ENCODE measurements around the gene SPAG5.
"Not testable (repeated sequence)": the region's sequence is repeated elsewhere in the genome, so short reads cannot be mapped to it uniquely, and the experiment has no call there.

SPAG5 gene

GRCh38 chr17:28612531-28612930 is 13.7 kb upstream of the SPAG5 start:
- no peak for FAIRE-seq

- FAIRE-seq: no peak
Observed at GRCh38 chr17:28610376-28610775, 11.6 kb upstream of the SPAG5 start.

GRCh38 chr17:28604031-28604430 is 5.2 kb upstream of the SPAG5 start:
- FAIRE-seq: not testable (repeated sequence)

- no peak for FAIRE-seq
Observed at GRCh38 chr17:28599311-28600184, 723 bp upstream of the SPAG5 start.

GRCh38 chr17:28598389-28598788 is 436 bp downstream of the SPAG5 start:
- FAIRE-seq: no peak

GRCh38 chr17:28597606-28598383 is 1.0 kb downstream of the SPAG5 start:
- FAIRE-seq: no peak

GRCh38 chr17:28592260-28592659 is 6.6 kb downstream of the SPAG5 start:
- no peak for FAIRE-seq

- no peak for FAIRE-seq
Observed at GRCh38 chr17:28585851-28586250, 13.0 kb downstream of the SPAG5 start.

GRCh38 chr17:28584434-28584833 is 14.4 kb downstream of the SPAG5 start:
- FAIRE-seq: no peak

- no peak for FAIRE-seq
Observed at GRCh38 chr17:28582513-28582912, 16.3 kb downstream of the SPAG5 start.

GRCh38 chr17:28580959-28581358 is 17.9 kb downstream of the SPAG5 start:
- no peak for FAIRE-seq

GRCh38 chr17:28579526-28579925 is 19.3 kb downstream of the SPAG5 start:
- no peak for FAIRE-seq

- FAIRE-seq: no peak
Observed at GRCh38 chr17:28578246-28579195, 20.3 kb downstream of the SPAG5 start.

GRCh38 chr17:28577466-28577824 is 21.4 kb downstream of the SPAG5 start:
- FAIRE-seq: no peak

- FAIRE-seq: no peak
Observed at GRCh38 chr17:28576758-28577465, 21.9 kb downstream of the SPAG5 start, which contains the start of gene ALDOC. Gene ALDOC, minus strand, starts transcription at chr17:28576895. Its CDS starts 1,363 bp downstream, at chr17:28575532.

- FAIRE-seq: not testable (repeated sequence)
Observed at GRCh38 chr17:28576016-28576415, 22.8 kb downstream of the SPAG5 start.

GRCh38 chr17:28575126-28575795 is 23.6 kb downstream of the SPAG5 start:
- FAIRE-seq: no peak

- no peak for FAIRE-seq
Observed at GRCh38 chr17:28574526-28574925, 24.3 kb downstream of the SPAG5 start.

- no peak for FAIRE-seq
Observed at GRCh38 chr17:28573966-28574480, 24.8 kb downstream of the SPAG5 start.

GRCh38 chr17:28573521-28573920 is 25.3 kb downstream of the SPAG5 start:
- FAIRE-seq: no peak

GRCh38 chr17:28573040-28573380 is 25.8 kb downstream of the SPAG5 start:
- FAIRE-seq: no peak
